HG02798 (cell line): ENCODE data around the gene ZNF335.
"Not testable (repeated sequence)": the region's sequence is repeated elsewhere in the genome, so short reads cannot be mapped to it uniquely, and the experiment has no call there.

ENCODE experiments used
- ATAC-seq: cut with Tn5 transposase; IDR thresholded peaks from one replicate; pipeline ENCODE4 v1.9.1; 2021; ENCODE audit warnings: mild to moderate bottlenecking; ENCODE audit not compliant: unreplicated experiment, poor library complexity

Gene ZNF335

DNA sequence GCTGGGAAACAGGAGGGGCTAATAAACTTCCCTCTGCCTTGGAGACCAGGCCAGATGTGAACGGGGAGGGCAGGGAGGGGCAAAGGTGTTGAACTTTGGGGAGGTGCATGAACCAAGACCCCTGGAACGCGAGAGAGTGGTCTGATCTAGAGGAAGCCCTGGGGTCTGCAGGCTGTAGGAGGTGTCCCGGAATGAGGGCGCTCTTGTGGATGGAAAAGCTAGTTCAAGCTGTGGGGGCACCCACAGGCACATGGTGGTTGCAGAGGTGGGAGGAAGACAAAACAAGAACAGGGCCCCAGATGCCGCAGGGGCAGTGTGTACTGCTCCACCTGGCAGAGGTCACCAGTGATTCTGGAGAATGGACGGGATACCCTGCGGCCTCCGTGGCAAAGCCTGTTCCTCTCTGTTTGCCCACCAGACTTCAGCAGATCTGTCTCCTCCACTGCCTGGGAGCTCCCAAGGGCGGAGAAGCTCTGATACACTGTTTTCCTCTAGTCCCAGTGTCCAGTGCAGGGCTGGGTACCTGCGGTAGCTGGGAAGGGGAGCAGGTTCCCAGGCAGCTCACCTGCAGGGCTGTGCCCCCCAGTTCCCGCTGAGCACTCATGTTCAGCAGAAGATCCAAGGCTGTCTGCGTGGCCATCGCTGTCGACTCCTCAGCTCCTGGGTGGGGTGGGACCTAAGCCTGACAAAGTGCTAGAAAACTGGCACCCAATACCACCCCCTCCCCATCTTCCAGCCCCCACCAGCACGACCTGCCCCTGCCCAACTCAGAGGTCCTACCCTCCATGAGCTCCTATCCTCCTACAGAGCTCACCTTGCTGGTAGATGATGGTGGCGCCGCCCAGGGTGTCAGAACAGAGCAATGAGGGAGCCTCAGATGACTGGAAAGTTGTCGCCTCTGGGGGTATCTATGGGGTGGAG lies 14.7 kb downstream of the ZNF335 start:
- no peak for ATAC-seq

DNA sequence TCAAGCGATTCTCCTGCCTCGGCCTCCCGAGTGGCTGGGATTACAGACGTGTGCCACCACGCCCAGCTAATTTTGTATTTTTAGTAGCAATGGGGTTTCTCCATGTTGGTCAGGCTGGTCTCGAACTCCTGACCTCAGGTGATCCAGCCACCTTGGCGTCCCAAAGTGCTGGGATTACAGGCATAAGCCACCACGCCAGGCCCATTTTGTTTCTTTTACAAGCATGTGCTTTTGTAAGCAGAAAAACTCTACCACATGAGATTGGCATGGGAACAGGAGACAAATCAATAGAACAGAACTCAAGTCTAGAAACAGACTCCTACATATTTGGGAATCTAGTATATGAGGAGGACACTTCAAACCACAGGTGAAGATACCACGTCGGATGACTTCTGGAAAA lies 15.7 kb downstream of the ZNF335 start:
- not testable (repeated sequence) for ATAC-seq

DNA sequence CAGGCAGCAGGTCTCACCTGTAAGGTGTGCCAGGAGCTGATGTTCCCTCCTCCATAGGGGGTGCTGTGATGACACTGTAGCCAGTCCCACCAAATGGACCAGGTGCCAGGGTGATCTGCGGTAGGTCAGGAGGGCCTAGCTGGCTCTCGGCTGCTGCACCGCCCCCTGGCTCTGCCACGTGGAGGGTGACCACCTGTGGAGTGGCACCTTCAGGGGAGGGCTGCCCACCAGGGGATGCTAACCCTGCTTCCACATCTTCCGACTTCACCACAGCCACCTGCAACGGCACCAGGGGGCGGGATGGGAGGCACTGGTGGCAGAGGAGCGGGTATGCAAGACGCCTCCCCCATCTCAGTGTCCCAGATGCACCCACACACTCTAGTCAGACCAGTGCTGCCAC lies 18.3 kb downstream of the ZNF335 start:
- no peak for ATAC-seq

DNA sequence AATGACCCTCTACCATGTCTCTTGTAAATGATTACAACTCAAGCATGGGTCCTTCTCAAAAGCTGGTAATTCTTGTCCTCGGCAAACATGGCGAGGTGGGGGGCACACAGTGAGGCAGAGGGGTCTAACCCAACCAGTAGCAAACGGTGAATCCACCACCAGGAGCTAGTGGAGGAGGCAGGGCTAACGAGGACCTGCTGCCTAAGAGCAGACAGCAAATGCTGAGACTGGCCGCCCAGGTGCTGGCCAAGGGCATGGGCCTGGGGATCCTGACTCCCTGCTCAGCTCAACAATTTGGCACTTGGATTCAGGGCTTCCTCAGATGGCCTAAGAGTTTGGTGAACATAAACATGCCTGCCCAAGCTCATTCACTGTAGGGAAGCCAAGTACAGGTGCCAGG lies 19.1 kb downstream of the ZNF335 start:
- ATAC-seq = no peak

DNA sequence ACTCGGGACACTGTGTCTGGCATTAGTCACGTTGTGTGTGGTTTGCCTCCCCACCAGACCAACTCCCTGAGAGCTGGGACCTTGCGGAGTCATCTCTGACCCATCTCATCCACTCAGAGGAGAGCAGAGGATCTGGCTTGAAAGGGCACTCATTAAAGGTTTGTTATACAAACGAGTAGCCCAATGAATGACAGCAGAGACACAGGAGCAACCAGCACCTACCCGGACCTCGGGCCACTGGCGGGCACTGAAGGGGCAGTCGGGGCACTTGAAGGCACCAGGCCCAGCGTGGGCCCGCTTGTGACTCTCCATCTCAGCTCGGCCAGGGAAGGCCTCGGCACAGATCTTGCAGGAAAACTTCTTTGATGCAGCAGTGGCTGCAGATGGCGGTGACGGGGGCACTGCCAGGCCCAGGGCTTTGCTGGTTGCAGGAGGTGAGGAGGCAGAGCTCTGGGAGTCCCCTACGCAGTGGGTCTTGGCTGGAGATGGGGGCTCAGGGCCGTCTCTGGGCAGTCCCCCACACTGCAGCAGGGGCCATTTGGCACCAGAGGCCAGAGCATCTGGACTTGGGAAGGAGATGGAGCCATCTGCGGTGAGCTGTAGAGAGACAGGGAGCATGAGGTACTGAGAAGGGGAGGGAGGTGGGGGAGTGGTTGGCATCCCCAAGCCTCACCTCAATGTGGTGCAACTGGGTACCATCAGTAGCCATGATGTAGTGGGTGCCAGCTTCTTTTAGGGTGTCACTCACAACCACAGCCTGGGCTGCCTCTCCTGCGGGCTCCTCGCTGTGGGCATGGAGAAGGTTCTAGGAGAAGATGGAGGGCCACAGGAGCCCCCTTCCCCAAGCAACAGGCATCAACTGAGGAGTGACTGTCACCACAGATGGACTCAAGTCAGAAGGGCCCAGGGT lies 19.8 kb downstream of the ZNF335 start:
- ATAC-seq = no peak

DNA sequence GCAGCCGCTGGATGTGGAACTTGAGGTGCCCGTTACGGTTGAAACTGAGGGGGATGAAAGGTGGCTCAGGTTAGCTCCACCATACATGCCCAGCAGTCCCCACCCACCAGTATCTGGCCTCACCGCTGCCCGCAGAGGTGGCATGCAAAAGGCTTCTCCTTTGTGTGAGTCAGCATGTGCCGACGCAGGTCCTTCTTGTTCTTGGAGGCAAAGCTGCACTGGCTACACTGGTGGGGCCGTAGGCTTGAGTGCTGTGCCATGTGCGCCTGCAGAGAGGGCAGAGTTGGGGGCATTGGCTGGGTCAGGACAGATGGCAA lies 21.7 kb downstream of the ZNF335 start:
- no peak for ATAC-seq

DNA sequence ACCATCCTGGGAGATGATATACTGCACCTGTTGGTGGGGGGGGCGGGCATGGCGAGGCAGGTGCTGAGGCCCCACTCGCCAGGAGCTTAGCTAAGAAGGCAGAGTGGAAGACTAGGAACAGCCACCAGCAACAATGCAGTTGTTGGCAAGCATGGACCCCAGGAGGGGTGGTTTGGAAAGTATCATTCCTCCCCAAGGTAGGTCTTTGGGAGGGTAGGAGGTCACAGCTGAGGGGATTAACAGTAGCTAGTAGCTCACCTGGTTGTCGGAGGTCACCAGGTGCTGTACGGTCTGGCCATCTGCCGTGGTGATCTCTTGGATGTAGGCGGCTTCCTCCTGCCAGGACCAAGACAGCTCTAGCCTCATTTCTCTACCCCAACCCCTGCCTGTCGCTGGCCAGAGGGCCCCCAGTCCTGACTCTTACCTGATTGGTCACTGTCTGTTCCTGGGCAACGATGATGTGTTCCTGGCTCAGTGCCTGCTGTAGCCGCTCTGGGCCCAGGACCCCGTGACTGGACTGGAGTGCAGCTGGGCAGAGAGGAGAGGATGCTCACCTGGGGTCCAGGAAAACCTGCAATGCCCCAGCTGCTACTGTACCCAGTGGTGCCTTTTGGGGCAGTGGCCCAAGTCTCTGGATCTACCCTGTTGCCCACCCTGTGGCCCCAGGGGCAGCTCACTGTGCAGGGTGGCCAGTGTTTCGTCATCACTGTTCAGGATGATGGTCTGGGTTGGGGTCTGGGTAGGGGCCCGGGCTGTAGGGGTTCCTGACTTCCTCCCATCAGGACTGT lies 22.3 kb downstream of the ZNF335 start:
- ATAC-seq = no peak

DNA sequence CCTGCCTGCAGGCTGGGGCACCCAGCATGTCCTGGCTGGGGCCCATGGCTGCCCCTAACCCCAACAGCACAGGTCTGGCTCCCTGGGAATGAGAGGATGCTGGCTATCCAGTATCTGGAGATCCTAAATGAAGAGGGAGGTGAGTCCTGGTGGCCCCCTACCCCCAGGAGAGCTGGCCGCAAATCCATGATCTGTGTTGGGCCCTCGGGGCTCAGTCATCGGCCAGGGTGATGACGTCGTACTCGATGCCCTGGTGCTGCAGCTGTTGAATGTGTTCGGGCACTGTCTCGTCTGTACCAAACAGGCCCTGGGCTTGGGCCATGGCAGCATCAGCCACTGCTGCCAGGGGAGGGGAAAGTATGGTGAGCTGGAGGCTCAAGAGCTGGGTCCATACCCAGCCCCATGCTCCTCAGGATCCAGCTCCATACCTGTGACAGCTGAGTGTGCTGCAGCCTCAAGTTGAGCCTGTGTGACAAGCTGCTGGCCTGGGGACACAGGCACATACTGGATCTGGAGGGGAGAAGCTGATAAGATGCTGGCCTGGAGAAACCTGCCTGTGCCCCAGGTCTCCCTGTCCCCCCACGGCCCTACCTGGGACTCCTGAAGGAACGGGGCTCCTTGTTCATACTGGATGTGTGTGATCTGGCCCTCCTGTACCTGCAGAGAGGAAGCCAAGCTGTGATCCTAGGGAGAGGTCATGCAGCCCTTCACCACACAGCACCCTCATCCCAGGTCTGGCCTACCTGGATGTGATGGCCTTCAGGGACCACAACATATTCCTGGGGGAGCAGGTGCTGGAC lies 23.1 kb downstream of the ZNF335 start:
- ATAC-seq = no peak

DNA sequence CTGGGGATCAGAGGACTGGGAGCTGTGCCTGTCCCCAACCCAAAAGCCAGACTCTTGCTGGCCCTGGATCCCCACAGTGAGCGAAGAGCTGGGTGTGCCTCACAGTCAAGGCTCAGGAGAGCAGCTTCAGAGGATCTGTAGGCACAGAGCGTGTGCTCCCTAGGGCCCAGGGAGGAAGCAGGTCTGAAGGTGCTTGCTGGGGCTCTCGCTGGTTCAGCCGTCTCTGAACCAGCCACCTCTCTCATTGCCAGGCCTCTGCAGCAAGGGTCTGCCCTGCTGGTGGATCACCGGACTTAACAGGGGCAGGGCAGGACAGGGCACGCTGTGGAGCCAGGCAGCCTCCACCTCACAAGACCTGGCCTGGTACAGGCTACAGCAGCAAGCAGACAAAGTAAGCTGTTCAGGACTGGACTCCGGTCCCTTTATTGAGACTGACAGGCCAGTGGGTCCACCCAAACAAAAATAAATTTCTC lies 23.7 kb downstream of the ZNF335 start:
- ATAC-seq = no peak

DNA sequence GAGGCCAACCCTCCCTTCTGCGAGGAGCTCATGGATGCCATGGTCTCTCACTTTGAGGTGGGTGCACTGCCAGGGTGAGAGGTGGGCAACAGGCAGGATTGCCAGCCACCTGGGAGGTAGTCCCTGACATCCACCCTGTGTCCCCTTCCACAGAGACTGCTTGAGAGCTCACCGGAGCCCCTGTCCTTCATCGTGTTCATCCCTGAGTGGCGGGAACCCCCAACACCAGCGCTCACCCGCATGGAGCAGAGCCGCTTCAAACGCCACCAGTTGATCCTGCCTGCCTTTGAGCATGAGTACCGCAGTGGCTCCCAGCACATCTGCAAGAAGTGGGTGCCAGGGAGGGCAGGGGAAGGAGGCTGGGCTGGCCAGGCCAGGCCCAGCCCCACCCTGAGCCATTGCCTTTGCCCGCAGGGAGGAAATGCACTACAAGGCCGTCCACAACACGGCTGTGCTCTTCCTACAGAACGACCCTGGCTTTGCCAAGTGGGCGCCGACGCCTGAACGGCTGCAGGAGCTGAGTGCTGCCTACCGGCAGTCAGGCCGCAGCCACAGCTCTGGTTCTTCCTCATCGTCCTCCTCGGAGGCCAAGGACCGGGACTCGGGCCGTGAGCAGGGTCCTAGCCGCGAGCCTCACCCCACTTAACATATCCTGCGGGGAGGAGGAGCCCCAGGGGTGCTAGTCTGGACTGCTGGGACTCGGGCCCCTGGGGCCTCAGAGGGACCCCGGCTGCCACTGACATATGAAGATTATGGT lies 24.7 kb downstream of the ZNF335 start:
- ATAC-seq = no peak

DNA sequence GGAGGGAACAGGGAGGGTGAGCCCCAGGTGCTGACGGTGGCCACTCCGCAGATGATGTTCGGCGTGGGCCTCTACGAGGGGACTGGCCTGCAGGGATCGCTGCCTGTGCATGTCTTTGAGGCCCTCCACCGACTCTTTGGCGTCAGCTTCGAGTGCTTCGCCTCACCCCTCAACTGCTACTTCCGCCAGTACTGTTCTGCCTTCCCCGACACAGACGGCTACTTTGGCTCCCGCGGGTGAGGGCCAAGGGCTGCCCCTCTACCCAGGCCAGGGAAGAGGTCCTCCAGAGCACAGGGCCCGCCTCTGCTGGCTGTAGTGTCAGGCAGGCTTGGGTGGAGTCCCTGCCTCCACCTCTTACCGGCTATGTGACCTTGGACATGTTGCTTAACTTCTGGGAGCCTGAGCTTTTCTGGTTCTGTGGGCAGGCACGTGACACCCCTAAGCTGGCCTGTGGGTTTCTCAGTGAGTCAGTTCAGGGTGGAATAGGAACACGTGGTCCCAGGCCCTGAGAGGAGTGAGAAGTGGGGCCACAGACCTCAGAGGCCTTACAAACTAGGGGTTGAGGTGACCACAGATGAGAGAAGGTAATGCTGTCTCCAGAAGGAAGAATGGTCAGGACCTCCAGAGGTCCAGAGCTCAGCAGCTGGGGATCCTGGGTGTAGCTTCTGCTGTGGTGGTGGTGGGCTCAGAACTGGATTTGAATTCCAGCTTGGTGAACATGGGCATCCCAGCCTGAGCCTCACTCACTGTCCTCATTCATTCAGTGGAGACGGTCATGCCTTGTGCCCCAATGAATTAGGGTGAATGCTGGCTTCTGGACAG lies 25.6 kb downstream of the ZNF335 start:
- ATAC-seq = peak; percentile 62

DNA sequence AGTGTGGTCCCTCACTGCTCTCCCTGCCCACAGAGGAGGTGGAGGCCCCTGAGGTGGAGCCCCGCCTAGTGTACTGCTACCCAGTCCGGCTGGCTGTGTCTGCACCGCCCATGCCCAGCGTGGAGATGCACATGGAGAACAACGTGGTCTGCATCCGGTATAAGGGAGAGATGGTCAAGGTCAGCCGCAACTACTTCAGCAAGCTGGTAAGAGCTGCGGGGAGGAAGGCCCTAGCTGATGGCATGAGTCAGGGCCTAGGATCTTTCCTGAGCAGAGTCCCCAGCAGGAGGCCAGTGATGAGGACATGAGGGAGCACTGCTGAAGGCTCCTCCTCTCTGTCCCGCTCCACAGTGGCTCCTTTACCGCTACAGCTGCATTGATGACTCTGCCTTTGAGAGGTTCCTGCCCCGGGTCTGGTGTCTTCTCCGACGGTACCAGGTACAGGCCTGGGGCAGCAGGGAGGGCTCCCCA lies 26.3 kb downstream of the ZNF335 start:
- no peak for ATAC-seq

DNA sequence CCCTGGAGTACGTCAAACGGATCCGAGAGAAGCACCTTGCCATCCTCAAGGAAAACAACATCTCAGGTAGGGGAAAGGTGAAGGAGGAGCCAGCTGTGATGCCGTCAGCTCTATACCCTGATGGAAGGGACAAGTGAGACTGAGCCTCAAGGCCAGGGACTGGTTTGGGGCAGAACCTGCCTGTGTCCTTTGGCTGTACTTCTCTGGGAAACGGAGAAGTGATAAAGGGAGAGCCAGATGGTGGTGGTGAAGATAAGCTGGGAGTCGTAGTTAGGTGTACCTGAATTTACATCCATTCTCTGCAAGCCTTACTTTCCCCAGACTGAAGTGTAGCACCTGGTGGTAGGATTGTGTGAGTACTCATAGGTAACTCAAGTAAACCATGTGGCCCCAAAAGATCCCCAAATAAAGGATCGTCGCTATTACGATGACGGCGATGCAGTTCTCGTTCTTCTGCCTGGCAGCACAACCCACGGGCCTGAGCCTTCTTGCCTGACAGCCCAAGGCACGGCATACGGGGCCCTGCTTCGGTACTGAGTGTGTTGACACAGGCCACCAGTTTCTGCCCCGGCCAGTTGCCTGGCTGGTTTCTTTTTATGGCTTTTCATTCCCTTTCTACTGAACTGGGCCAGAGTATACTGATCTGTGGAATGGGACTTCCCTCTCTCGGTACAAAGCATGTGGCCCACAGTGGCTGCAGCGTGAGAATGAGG lies 26.9 kb downstream of the ZNF335 start:
- no peak for ATAC-seq

DNA sequence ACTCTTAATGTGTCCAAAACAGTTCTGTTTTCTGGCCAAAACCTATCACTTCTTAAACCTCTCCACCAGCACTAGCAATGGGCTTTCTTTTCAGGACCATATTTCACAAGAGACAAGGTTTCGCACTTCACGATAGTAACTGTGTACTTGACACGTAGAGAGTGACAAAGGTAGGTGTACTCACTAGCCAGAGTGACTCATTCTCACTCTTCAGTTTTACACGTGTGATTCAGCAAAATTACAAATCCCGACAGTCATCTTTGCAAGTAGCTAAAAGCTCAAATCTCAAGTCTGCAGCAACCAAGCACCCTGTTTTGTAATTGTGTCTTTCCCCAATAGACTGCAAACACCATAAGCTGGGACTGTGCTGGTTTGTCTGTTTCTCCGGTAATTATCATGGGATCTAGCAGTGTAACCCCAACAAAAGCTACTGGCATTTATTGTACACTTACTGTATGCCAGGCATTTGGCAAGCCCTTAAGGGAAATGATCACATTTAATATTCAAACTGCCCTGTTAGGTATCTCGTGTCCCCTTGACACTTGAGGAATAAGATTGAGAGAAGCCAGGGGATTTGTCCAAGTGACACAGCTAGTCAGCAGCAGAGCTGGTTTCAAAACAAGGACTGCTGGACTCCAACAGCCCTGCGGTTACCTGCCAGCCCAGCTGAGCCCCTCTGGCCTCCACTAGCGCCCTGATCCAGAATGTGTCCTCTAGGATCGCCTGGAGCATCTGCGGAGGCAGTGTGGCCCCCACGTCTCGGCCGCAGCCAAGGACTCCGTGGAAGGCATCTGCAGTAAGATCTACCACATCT lies 27.6 kb downstream of the ZNF335 start:
- no peak for ATAC-seq

DNA sequence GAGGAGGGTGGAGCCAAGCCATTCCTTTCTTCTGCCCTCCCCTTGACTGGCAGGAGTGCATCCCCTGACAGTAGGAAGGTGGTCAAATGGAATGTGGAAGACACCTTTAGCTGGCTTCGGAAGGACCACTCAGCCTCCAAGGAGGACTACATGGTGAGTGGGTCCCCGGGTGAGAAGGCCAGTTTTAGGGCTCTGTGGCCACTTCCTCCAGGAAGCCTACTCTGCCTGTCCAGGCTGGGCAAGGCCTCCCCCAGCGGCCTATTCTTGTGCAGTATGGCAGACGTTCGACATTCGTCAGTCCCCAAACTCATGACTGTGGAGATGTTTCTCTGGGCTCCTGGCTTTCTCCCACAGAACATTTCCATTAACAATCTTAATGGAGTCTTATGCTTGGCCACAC lies 28.4 kb downstream of the ZNF335 start:
- no peak for ATAC-seq

DNA sequence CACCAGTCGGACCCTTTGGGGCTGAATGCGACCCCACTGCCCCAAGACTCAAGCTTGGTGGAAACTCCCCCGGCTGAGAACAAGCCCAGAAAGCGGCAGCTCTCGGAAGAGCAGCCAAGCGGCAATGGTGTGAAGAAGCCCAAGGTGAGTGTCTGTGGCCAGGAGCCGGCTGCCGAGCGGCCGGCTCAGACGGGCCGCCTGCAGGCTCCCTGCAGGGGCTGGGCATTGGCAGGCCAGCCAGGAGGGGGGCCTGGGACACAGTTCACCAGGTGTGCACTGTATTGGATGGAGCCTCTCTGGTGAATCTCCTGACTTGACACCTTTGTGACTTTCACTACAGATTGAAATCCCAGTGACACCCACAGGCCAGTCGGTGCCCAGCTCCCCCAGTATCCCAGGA lies 31.5 kb downstream of the ZNF335 start:
- no peak for ATAC-seq

DNA sequence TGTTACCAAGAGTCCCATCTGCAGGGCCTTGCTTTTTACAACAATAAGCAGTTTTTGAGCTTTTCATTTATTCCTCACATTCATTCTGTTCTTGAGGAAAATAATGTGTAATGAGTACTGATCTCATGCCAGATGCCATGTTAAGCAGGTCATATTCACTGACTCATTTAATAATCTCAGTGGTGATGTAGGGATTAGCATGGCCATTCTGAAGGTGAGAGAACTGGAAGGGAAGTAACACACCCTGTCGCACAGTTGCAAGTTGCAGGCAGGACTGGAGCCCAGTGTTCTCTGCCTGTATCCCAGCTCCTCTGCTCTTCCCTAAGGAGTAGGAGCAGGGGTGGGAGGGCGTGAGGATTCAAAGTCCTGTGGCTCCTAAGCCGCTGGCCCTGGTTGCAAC lies 31.9 kb downstream of the ZNF335 start:
- no peak for ATAC-seq
